GM23338 (cell line): ENCODE results near the gene PSORS1C2. TPM values are rescaled to one million over a fixed set of nuclear protein-coding genes. Genes with fewer than 3 reads are reported as not detected.

Source experiments
- ATAC-seq: fragments of 200-7000 bp; cut with Tn5 transposase; 3 replicates; pipeline ENCODE4 v1.9.1; 2020
- DNase-seq: peaks from one replicate; pipeline ENCODE4 v3.0.0-alpha.2; 2015; ENCODE audit warnings: low spot score
- H2AFZ ChIP-seq: fragments of 200-600 bp; sonication (generic); 2 replicates; pipeline ENCODE4 v1.8.0; 2016; ENCODE audit warnings: antibody characterized with exemption, mild to moderate bottlenecking, moderate library complexity
- H3F3A ChIP-seq: fragments of 200-600 bp; sonication (generic); replicated peaks from 2 replicates; pipeline ENCODE4 v1.8.0; 2017; ENCODE audit warnings: antibody characterized with exemption, mixed run types, low read depth
- H3K27ac ChIP-seq: fragments of 200-600 bp; sonication (generic); 2 replicates; pipeline ENCODE4 v1.6.1; 2016; ENCODE audit warnings: low read depth
- H3K27me3 ChIP-seq: fragments of 200-600 bp; sonication (generic); 2 replicates; pipeline ENCODE4 v1.8.0; 2016; ENCODE audit warnings: mild to moderate bottlenecking, mixed run types, moderate library complexity; ENCODE audit not compliant: insufficient read depth
- H3K36me3 ChIP-seq: fragments of 200-600 bp; sonication (generic); 2 replicates; pipeline ENCODE4 v1.8.0; 2016; ENCODE audit warnings: mild to moderate bottlenecking; ENCODE audit not compliant: insufficient read depth
- H3K4me1 ChIP-seq: fragments of 200-600 bp; sonication (generic); 2 replicates; pipeline ENCODE4 v1.8.0; 2016; ENCODE audit warnings: mild to moderate bottlenecking, moderate library complexity; ENCODE audit not compliant: insufficient read depth
- H3K4me2 ChIP-seq: fragments of 200-600 bp; sonication (generic); 2 replicates; pipeline ENCODE4 v1.7.1; 2017; ENCODE audit warnings: mixed run types
- H3K4me3 ChIP-seq: fragments of 200-600 bp; sonication (generic); 2 replicates; pipeline ENCODE4 v1.6.1; 2016; ENCODE audit warnings: mixed run types
- H3K79me2 ChIP-seq: fragments of 200-600 bp; sonication (generic); replicated peaks from 2 replicates; pipeline ENCODE4 v1.8.0; 2017; ENCODE audit warnings: mild to moderate bottlenecking; ENCODE audit not compliant: insufficient read depth
- H3K9me2 ChIP-seq: fragments of 200-600 bp; sonication (generic); 2 replicates; pipeline ENCODE4 v1.8.0; 2017; ENCODE audit not compliant: insufficient read depth
- H4K20me1 ChIP-seq: fragments of 200-600 bp; sonication (generic); replicated peaks from 2 replicates; pipeline ENCODE4 v1.8.0; 2017; ENCODE audit warnings: mild to moderate bottlenecking; ENCODE audit not compliant: insufficient read depth
- H3K27ac Mint-ChIP-seq: 2 replicates; pipeline ENCODE4 v1.8.0; 2020; ENCODE audit warnings: inconsistent platforms, mild to moderate bottlenecking, moderate library complexity, mixed read lengths
- H3K27me3 Mint-ChIP-seq: 3 replicates; pipeline ENCODE4 v1.8.0; 2022; ENCODE audit warnings: low read depth, mild to moderate bottlenecking, moderate library complexity, mixed read lengths, inconsistent platforms; ENCODE audit not compliant: insufficient read depth, poor library complexity
- H3K36me3 Mint-ChIP-seq: 3 replicates; pipeline ENCODE4 v1.8.0; 2021; ENCODE audit warnings: low read depth, mild to moderate bottlenecking, inconsistent platforms, moderate library complexity, mixed read lengths
- H3K4me1 Mint-ChIP-seq: 3 replicates; pipeline ENCODE4 v1.8.0; 2020; ENCODE audit warnings: mild to moderate bottlenecking, inconsistent platforms, mixed read lengths
- H3K4me3 Mint-ChIP-seq: 3 replicates; pipeline ENCODE4 v1.8.0; 2021; ENCODE audit warnings: moderate library complexity, mild to moderate bottlenecking, inconsistent platforms, mixed read lengths
- H3K9me3 Mint-ChIP-seq: 3 replicates; pipeline ENCODE4 v1.8.0; 2020; ENCODE audit warnings: moderate library complexity, mild to moderate bottlenecking, inconsistent platforms, mixed read lengths
- CREB1 ChIP-seq: fragments of 250-450 bp; sonication (Bioruptor Pico); IDR thresholded peaks from 2 replicates; pipeline ENCODE4 v1.5.0; 2020; ENCODE audit warnings: low read depth, mild to moderate bottlenecking, moderate library complexity
- ETS1 ChIP-seq: IDR thresholded peaks from 2 replicates; pipeline ENCODE4 v1.6.1; 2016; ENCODE audit warnings: antibody characterized with exemption
- EZH2 ChIP-seq: fragments of 200-600 bp; sonication (generic); IDR thresholded peaks from one replicate; pipeline ENCODE4 v1.8.0; 2017; ENCODE audit warnings: antibody characterized with exemption, mild to moderate bottlenecking, low read depth; ENCODE audit not compliant: unreplicated experiment
- EZH2phosphoT487 ChIP-seq: fragments of 200-600 bp; sonication (generic); IDR thresholded peaks from one replicate; pipeline ENCODE4 v1.8.1; 2018; ENCODE audit warnings: antibody characterized with exemption; ENCODE audit not compliant: unreplicated experiment
- JUNB ChIP-seq: IDR thresholded peaks from one replicate; pipeline ENCODE4 v1.6.1; 2016; ENCODE audit warnings: antibody characterized with exemption; ENCODE audit not compliant: unreplicated experiment
- NANOG ChIP-seq: IDR thresholded peaks from 2 replicates; pipeline ENCODE4 v1.6.1; 2016; ENCODE audit warnings: antibody characterized with exemption, borderline replicate concordance
- POLR2AphosphoS5 ChIP-seq: IDR thresholded peaks from 2 replicates; pipeline ENCODE4 v1.6.1; 2016; ENCODE audit warnings: antibody characterized with exemption, low read depth
- STAT1 ChIP-seq: IDR thresholded peaks from one replicate; pipeline ENCODE4 v1.6.1; 2016; ENCODE audit warnings: antibody characterized with exemption; ENCODE audit not compliant: unreplicated experiment
- ZNF114 ChIP-seq: fragments of 250-450 bp; sonication (Bioruptor Pico); IDR thresholded peaks from 2 replicates; pipeline ENCODE4 v1.5.0; 2020; ENCODE audit warnings: mild to moderate bottlenecking, moderate library complexity
- ZNF331 ChIP-seq: fragments of 250-450 bp; sonication (Bioruptor Pico); IDR thresholded peaks from 2 replicates; pipeline ENCODE4 v1.5.0; 2020; ENCODE audit warnings: low read depth, mild to moderate bottlenecking, moderate library complexity
- ZNF462 ChIP-seq: fragments of 250-450 bp; sonication (Bioruptor Pico); IDR thresholded peaks from 2 replicates; pipeline ENCODE4 v1.5.0; 2020; ENCODE audit warnings: mild to moderate bottlenecking, moderate library complexity
- polyA plus RNA-seq: library from polyadenylated mRNA; unstranded; fragments of >200 nt; fragmentation: Nextera tagmentation; extraction: Ambion mirVana; gene quantifications from 2 replicates; pipeline ENCODE4 v1.2.1, GENCODE V29; 2016
- total RNA-seq: library from RNA; depleted of rRNA; stranded (reverse); fragments of >200 nt; shearing (Covaris generic); gene quantifications from 2 replicates; pipeline ENCODE4 v1.2.3, GENCODE V29; 2014
- TF ChIP-seq, protein P1 (sequence below), 2 experiments: fragments of 200-600 bp in 1 of 2; sonication (generic) in 1 of 2; conservative IDR thresholded peaks; 2 replicates each; pipeline versions ENCODE4 v1.5.1 to v1.6.1; 2016 to 2017; ENCODE audit warnings: antibody characterized with exemption in 2 of 2, low read depth in 2 of 2, mild to moderate bottlenecking in 2 of 2, moderate library complexity in 1 of 2
- TF ChIP-seq, protein P2 (sequence below): IDR thresholded peaks from one replicate; pipeline ENCODE4 v1.6.1; 2018; ENCODE audit warnings: antibody characterized with exemption; ENCODE audit not compliant: unreplicated experiment

Gene PSORS1C2
- total and polyA plus RNA-seq, 2 experiments from 2014 or later: 0.47 TPM; not detected in 1

DNA sequence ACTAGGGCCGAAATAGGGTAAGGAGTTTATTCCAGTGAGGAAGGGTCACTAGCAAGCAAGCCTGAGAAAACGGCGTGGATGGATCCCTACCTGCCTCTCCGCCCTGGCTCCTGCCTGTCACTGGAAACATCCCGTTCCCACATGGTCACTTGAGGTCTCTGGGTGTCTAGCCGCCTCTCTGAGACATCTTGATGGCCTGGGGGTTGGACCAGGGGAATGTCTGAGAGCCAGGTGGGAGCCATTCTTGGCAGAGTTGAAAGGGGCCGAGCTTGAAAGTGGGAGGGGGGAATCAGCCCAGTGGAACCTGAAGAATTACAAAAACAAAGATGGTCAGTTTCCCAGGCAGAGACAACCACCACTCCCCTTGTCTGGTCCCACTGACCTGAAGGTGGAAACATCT, 17.8 kb upstream of the PSORS1C2 start:
- Histone ChIP-seq H3K4me1 (peaks cover 23% of the 10 kb centered on the region), H3K27ac (no peak overlapping the region), H2AFZ (no peak overlapping the region), H3K27me3 (no peaks in the 10 kb centered on the region), H4K20me1 (no peaks in the 10 kb centered on the region), H3F3A (peaks cover 22% of the 10 kb centered on the region), H3K36me3 (peaks cover 2% of the 10 kb centered on the region; the same call in 1 of the 2 replicates), H3K4me2 (peak overlapping the region; percentile 77; the same call in 1 of the 2 replicates), H3K4me3 (0 out of 2 replicates have a peak overlapping the region, but pooled peaks have one; percentile 75), H3K79me2 (0 out of 2 replicates have a peak, but pooled peaks cover 9% of the 10 kb centered on the region), H3K9me2 (no peaks in the 10 kb centered on the region)
- no peak for ATAC-seq
- Mint-ChIP-seq H3K4me3 (peak overlapping the region; percentile 88), H3K27me3 (peaks cover 15% of the 10 kb centered on the region), H3K27ac (peak overlapping the region; percentile 67; the same call in 1 of the 2 replicates), H3K36me3 (peaks cover 46% of the 10 kb centered on the region), H3K4me1 (peaks cover 25% of the 10 kb centered on the region), H3K9me3 (no peaks in the 10 kb centered on the region)
- no peak for DNase-seq
- TF ChIP-seq, protein P1, sequence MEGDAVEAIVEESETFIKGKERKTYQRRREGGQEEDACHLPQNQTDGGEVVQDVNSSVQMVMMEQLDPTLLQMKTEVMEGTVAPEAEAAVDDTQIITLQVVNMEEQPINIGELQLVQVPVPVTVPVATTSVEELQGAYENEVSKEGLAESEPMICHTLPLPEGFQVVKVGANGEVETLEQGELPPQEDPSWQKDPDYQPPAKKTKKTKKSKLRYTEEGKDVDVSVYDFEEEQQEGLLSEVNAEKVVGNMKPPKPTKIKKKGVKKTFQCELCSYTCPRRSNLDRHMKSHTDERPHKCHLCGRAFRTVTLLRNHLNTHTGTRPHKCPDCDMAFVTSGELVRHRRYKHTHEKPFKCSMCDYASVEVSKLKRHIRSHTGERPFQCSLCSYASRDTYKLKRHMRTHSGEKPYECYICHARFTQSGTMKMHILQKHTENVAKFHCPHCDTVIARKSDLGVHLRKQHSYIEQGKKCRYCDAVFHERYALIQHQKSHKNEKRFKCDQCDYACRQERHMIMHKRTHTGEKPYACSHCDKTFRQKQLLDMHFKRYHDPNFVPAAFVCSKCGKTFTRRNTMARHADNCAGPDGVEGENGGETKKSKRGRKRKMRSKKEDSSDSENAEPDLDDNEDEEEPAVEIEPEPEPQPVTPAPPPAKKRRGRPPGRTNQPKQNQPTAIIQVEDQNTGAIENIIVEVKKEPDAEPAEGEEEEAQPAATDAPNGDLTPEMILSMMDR (conservative IDR thresholded peaks at IDR 0.05; ENCODE audit: low read depth in 2 of 2): no peak
- TF ChIP-seq ETS1: no peak
- TF ChIP-seq JUNB: no peak
- TF ChIP-seq ZNF462: no peak
- TF ChIP-seq EZH2: no peak
- TF ChIP-seq EZH2phosphoT487: no peak
- TF ChIP-seq STAT1: no peak
- TF ChIP-seq CREB1 (CRISPR knock-in tag): no peak
- TF ChIP-seq NANOG: no peak
- TF ChIP-seq ZNF114 (CRISPR knock-in tag): no peak
- no peak for TF ChIP-seq POLR2AphosphoS5
- TF ChIP-seq, protein P2, sequence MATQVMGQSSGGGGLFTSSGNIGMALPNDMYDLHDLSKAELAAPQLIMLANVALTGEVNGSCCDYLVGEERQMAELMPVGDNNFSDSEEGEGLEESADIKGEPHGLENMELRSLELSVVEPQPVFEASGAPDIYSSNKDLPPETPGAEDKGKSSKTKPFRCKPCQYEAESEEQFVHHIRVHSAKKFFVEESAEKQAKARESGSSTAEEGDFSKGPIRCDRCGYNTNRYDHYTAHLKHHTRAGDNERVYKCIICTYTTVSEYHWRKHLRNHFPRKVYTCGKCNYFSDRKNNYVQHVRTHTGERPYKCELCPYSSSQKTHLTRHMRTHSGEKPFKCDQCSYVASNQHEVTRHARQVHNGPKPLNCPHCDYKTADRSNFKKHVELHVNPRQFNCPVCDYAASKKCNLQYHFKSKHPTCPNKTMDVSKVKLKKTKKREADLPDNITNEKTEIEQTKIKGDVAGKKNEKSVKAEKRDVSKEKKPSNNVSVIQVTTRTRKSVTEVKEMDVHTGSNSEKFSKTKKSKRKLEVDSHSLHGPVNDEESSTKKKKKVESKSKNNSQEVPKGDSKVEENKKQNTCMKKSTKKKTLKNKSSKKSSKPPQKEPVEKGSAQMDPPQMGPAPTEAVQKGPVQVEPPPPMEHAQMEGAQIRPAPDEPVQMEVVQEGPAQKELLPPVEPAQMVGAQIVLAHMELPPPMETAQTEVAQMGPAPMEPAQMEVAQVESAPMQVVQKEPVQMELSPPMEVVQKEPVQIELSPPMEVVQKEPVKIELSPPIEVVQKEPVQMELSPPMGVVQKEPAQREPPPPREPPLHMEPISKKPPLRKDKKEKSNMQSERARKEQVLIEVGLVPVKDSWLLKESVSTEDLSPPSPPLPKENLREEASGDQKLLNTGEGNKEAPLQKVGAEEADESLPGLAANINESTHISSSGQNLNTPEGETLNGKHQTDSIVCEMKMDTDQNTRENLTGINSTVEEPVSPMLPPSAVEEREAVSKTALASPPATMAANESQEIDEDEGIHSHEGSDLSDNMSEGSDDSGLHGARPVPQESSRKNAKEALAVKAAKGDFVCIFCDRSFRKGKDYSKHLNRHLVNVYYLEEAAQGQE: no peak
- TF ChIP-seq ZNF331: no peak
